Liver (tissue), 9 donors: ENCODE measurements around the gene ASCC1. TPM values are rescaled to one million over a fixed set of nuclear protein-coding genes. Genes with fewer than 3 reads are reported as not detected.
A peak's percentile ranks its signal among the peaks of the same experiment; 100 is the strongest.

Experiments
- DNase-seq: peaks from one replicate; pipeline ENCODE4 v3.0.0-alpha.2; 2017; ENCODE audit warnings: low spot score
- H3K27ac ChIP-seq, 2 donors: one replicate each; pipeline ENCODE4 v1.7.0; 2013; ENCODE audit warnings: inconsistent platforms in 2 of 2, low read length in 2 of 2, control low read depth in 1 of 2, low read depth in 1 of 2, mild to moderate bottlenecking in 1 of 2
- H3K27me3 ChIP-seq, 4 donors: one replicate each; pipeline versions ENCODE4 v1.6.1 to v1.7.0; 2013; ENCODE audit warnings: low read length in 3 of 4, inconsistent platforms in 1 of 4, mild to moderate bottlenecking in 1 of 4, moderate library complexity in 1 of 4; ENCODE audit not compliant: control insufficient read depth in 4 of 4, insufficient read depth in 4 of 4
- H3K36me3 ChIP-seq, 4 donors: one replicate each; pipeline versions ENCODE4 v1.6.1 to v1.7.0; 2013; ENCODE audit warnings: low read length in 3 of 4, mild to moderate bottlenecking in 3 of 4, low read depth in 1 of 4, moderate library complexity in 1 of 4; ENCODE audit not compliant: control insufficient read depth in 4 of 4, insufficient read depth in 3 of 4
- H3K4me1 ChIP-seq, 4 donors: one replicate each; pipeline versions ENCODE4 v1.6.1 to v1.7.0; 2013; ENCODE audit warnings: low read length in 3 of 4, mild to moderate bottlenecking in 3 of 4, moderate library complexity in 1 of 4; ENCODE audit not compliant: control insufficient read depth in 4 of 4, insufficient read depth in 4 of 4
- H3K4me3 ChIP-seq, 3 donors: one replicate each; pipeline versions ENCODE4 v1.6.1 to v1.7.0; 2013; ENCODE audit warnings: low read length in 3 of 3, control low read depth in 1 of 3, low read depth in 1 of 3, mild to moderate bottlenecking in 1 of 3
- H3K9ac ChIP-seq, 2 donors: one replicate each; pipeline ENCODE4 v1.7.0; 2013; ENCODE audit warnings: low read length in 2 of 2, mild to moderate bottlenecking in 2 of 2, moderate library complexity in 2 of 2, control low read depth in 1 of 2, low read depth in 1 of 2
- H3K9me3 ChIP-seq, 4 donors: one replicate each; pipeline versions ENCODE4 v1.6.1 to v1.7.0; 2013; ENCODE audit warnings: low read length in 3 of 4; ENCODE audit not compliant: control insufficient read depth in 4 of 4
- EGR1 ChIP-seq, 2 donors: IDR thresholded peaks; 2 replicates each; pipeline ENCODE4 v1.6.1; 2016 to 2018; ENCODE audit warnings: antibody characterized with exemption in 2 of 2, low read depth in 2 of 2
- FOXA1 ChIP-seq: IDR thresholded peaks from 2 replicates; pipeline ENCODE4 v1.6.1; 2016; ENCODE audit warnings: antibody characterized with exemption
- FOXA2 ChIP-seq: IDR thresholded peaks from 2 replicates; pipeline ENCODE4 v1.6.1; 2016; ENCODE audit warnings: antibody characterized with exemption
- GABPA ChIP-seq, 2 donors: IDR thresholded peaks in 1 of 2; conservative IDR thresholded peaks in 1 of 2; 2 replicates each; pipeline ENCODE4 v1.6.1; 2016; ENCODE audit warnings: antibody characterized with exemption in 2 of 2, mild to moderate bottlenecking in 1 of 2, moderate library complexity in 1 of 2
- HNF4A ChIP-seq, 2 donors: conservative IDR thresholded peaks; 2 replicates each; pipeline ENCODE4 v1.6.1; 2016; ENCODE audit warnings: antibody characterized with exemption in 2 of 2, mild to moderate bottlenecking in 2 of 2
- HNF4G ChIP-seq: IDR thresholded peaks from 2 replicates; pipeline ENCODE4 v1.6.1; 2016; ENCODE audit warnings: antibody characterized with exemption
- JUND ChIP-seq, 2 donors: IDR thresholded peaks; 2 replicates each; pipeline ENCODE4 v1.6.1; 2016; ENCODE audit warnings: antibody characterized with exemption in 2 of 2
- NR2F2 ChIP-seq: IDR thresholded peaks from 2 replicates; pipeline ENCODE4 v1.6.1; 2016; ENCODE audit warnings: antibody characterized with exemption
- RAD21 ChIP-seq, 2 donors: IDR thresholded peaks; 2 replicates each; pipeline ENCODE4 v1.6.1; 2016; ENCODE audit warnings: antibody characterized with exemption in 2 of 2, mild to moderate bottlenecking in 2 of 2
- RXRA ChIP-seq, 2 donors: IDR thresholded peaks; 2 replicates each; pipeline ENCODE4 v1.6.1; 2017 to 2018; ENCODE audit warnings: antibody characterized with exemption in 2 of 2, mild to moderate bottlenecking in 1 of 2
- SP1 ChIP-seq: IDR thresholded peaks from 2 replicates; pipeline ENCODE4 v1.6.1; 2018; ENCODE audit warnings: antibody characterized with exemption, mild to moderate bottlenecking
- TAF1 ChIP-seq: conservative IDR thresholded peaks from 2 replicates; pipeline ENCODE4 v1.6.1; 2016; ENCODE audit warnings: antibody characterized with exemption, mild to moderate bottlenecking
- YY1 ChIP-seq: IDR thresholded peaks from 2 replicates; pipeline ENCODE4 v1.6.1; 2016; ENCODE audit warnings: antibody characterized with exemption, mild to moderate bottlenecking
- WGBS: extraction: QIAGEN DNeasy Blood & Tissue Kit; methylation state at CpG from one replicate; pipeline ENCODE4 v1.1.7; 2013; 5-methylcytosine and 5-hydroxymethylcytosine counted together
- polyA plus RNA-seq, 2 donors: library from polyadenylated mRNA; stranded (reverse) in 1 of 2; unstranded in 1 of 2; fragments of 200-250 nt in 1 of 2; fragments of >200 nt in 1 of 2; fragmentation: Nextera tagmentation in 1 of 2; extraction: Ambion mirVana in 1 of 2; gene quantifications; one replicate each; pipeline versions ENCODE4 v1.2.1 to v1.2.3, GENCODE V29; 2013 to 2015
- total RNA-seq, 2 donors: library from RNA; depleted of rRNA; stranded (reverse); fragments of >200 nt; gene quantifications; one replicate each; pipeline ENCODE4 v1.2.3, GENCODE V29; 2014
- TF ChIP-seq, protein P1 (sequence below): fragments of 150-350 bp; IDR thresholded peaks from 2 replicates; pipeline ENCODE4 v1.5.1; 2017; ENCODE audit warnings: improper control_type of control experiment, low read depth, low read length; ENCODE audit not compliant: missing input control
- TF ChIP-seq, protein P2 (sequence below): IDR thresholded peaks from 2 replicates; pipeline ENCODE4 v1.6.1; 2016; ENCODE audit warnings: antibody characterized with exemption, mild to moderate bottlenecking
- TF ChIP-seq, protein P3 (sequence below): IDR thresholded peaks from 2 replicates; pipeline ENCODE4 v1.6.1; 2016; ENCODE audit warnings: antibody characterized with exemption
- TF ChIP-seq, protein P4 (sequence below): IDR thresholded peaks from 2 replicates; pipeline ENCODE4 v1.6.1; 2016; ENCODE audit warnings: antibody characterized with exemption
- TF ChIP-seq, protein P5 (sequence below): IDR thresholded peaks from 2 replicates; pipeline ENCODE4 v1.6.1; 2016; ENCODE audit warnings: antibody characterized with exemption
- donor health status: healthy.
- donor health status: healthy.
- donor health status: healthy.
- donor health status: healthy.
- donor health status: healthy.

The ASCC1 gene
- total and polyA plus RNA-seq, 4 donors: 6.9 to 13.9 (median 10.2) TPM

DNA sequence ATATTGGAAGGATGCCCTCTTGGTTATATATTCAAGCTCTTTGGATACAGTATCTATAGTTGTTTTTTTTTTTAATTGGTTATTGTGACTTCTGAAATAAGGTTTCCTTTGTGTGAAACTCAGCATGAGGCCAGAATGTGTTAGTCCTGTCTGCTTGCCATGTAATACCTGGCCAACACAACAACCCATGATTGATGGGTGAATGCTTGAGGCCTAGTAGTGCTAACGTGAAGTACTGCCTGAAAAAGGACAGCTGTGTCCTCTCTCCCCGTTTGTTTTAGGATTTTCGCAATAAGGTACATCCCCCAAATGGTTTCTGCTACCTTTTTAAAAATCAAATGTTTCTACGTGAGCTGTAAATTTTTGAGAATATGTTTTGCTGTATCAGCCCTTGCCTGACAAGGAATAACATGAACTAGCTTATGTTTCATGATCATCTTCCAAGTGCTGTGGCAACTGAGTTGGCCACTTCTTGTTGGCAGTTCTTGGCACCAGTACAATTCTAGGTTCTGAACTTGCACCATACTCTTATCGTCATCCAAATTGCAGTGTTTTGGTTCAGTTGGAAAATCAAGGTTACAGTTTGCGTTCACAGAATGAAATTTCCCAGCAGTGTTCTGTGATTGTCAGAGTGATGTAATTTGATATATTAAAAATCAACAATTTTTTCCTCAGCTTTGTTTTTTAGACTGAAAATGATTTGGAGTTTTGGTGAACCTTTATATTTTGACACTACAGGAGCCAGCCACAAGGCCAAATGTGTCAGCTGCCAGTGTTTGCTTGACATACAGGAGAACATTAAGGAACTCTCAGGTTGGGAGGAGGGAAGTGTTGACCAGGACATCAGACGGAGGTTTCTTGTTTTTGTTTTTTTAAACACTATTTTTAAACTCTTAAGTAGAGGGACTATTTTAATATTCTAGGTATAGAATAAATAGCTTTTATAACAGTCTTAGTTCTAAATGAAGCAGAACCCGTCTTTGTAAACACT lies 13.5 kb upstream of the ASCC1 start:
- 40% methylated on average over 8 of the region's 8 CpGs for WGBS
- H3K9ac ChIP-seq: peak overlapping the region in 1 of 2 donors; percentile 7
- TF ChIP-seq GABPA (IDR thresholded peaks at IDR 0.05 in 1 of 2, conservative IDR thresholded peaks at IDR 0.05 in 1 of 2) (peak in 1 of 2 donors; percentile 17), NR2F2 (no peak), FOXA2 (no peak), YY1 (peak; percentile 58), SP1 (peak; percentile 76), HNF4A (conservative IDR thresholded peaks at IDR 0.05) (peak; percentile 50 to 62), RAD21 (IDR thresholded peaks at IDR 0.05) (peak in 1 of 2 donors; percentile 59), JUND (IDR thresholded peaks at IDR 0.05) (peak in 1 of 2 donors; percentile 62), TAF1 (peak; percentile 22), FOXA1 (no peak), EGR1 (IDR thresholded peaks at IDR 0.05; ENCODE audit: low read depth in 2 of 2) (no peak), HNF4G (no peak), RXRA (IDR thresholded peaks at IDR 0.05) (peak; percentile 63 to 82)
- TF ChIP-seq, protein P1, sequence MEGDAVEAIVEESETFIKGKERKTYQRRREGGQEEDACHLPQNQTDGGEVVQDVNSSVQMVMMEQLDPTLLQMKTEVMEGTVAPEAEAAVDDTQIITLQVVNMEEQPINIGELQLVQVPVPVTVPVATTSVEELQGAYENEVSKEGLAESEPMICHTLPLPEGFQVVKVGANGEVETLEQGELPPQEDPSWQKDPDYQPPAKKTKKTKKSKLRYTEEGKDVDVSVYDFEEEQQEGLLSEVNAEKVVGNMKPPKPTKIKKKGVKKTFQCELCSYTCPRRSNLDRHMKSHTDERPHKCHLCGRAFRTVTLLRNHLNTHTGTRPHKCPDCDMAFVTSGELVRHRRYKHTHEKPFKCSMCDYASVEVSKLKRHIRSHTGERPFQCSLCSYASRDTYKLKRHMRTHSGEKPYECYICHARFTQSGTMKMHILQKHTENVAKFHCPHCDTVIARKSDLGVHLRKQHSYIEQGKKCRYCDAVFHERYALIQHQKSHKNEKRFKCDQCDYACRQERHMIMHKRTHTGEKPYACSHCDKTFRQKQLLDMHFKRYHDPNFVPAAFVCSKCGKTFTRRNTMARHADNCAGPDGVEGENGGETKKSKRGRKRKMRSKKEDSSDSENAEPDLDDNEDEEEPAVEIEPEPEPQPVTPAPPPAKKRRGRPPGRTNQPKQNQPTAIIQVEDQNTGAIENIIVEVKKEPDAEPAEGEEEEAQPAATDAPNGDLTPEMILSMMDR: no peak
- TF ChIP-seq, protein P2, sequence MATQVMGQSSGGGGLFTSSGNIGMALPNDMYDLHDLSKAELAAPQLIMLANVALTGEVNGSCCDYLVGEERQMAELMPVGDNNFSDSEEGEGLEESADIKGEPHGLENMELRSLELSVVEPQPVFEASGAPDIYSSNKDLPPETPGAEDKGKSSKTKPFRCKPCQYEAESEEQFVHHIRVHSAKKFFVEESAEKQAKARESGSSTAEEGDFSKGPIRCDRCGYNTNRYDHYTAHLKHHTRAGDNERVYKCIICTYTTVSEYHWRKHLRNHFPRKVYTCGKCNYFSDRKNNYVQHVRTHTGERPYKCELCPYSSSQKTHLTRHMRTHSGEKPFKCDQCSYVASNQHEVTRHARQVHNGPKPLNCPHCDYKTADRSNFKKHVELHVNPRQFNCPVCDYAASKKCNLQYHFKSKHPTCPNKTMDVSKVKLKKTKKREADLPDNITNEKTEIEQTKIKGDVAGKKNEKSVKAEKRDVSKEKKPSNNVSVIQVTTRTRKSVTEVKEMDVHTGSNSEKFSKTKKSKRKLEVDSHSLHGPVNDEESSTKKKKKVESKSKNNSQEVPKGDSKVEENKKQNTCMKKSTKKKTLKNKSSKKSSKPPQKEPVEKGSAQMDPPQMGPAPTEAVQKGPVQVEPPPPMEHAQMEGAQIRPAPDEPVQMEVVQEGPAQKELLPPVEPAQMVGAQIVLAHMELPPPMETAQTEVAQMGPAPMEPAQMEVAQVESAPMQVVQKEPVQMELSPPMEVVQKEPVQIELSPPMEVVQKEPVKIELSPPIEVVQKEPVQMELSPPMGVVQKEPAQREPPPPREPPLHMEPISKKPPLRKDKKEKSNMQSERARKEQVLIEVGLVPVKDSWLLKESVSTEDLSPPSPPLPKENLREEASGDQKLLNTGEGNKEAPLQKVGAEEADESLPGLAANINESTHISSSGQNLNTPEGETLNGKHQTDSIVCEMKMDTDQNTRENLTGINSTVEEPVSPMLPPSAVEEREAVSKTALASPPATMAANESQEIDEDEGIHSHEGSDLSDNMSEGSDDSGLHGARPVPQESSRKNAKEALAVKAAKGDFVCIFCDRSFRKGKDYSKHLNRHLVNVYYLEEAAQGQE: peak; percentile 37
- TF ChIP-seq, protein P3, sequence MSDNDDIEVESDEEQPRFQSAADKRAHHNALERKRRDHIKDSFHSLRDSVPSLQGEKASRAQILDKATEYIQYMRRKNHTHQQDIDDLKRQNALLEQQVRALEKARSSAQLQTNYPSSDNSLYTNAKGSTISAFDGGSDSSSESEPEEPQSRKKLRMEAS: peak; percentile 58
- TF ChIP-seq, protein P4, sequence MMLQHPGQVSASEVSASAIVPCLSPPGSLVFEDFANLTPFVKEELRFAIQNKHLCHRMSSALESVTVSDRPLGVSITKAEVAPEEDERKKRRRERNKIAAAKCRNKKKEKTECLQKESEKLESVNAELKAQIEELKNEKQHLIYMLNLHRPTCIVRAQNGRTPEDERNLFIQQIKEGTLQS: peak; percentile 62
- TF ChIP-seq, protein P5, sequence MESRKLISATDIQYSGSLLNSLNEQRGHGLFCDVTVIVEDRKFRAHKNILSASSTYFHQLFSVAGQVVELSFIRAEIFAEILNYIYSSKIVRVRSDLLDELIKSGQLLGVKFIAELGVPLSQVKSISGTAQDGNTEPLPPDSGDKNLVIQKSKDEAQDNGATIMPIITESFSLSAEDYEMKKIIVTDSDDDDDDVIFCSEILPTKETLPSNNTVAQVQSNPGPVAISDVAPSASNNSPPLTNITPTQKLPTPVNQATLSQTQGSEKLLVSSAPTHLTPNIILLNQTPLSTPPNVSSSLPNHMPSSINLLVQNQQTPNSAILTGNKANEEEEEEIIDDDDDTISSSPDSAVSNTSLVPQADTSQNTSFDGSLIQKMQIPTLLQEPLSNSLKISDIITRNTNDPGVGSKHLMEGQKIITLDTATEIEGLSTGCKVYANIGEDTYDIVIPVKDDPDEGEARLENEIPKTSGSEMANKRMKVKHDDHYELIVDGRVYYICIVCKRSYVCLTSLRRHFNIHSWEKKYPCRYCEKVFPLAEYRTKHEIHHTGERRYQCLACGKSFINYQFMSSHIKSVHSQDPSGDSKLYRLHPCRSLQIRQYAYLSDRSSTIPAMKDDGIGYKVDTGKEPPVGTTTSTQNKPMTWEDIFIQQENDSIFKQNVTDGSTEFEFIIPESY: no peak
- H3K9me3 ChIP-seq: no peaks in the 10 kb centered on the region
- H3K27me3 ChIP-seq: no peaks in the 10 kb centered on the region
- H3K4me3 ChIP-seq: no peak overlapping the region
- peaks cover 6 to 28% (median 16%) of the 10 kb centered on the region in 4 donors for H3K36me3 ChIP-seq
- H3K4me1 ChIP-seq: peaks cover 2 to 15% (median 11%) of the 10 kb centered on the region in 4 donors
- DNase-seq: no peak
- H3K27ac ChIP-seq: peak overlapping the region; percentile 60 to 85
